AG04450 (cell line): ENCODE data around the gene HEY2. TPM values are rescaled to one million over a fixed set of nuclear protein-coding genes. Genes with fewer than 3 reads are reported as not detected.

Experiments
- CTCF ChIA-PET: fragments of 300-600, 350-600 bp; formaldehyde crosslinking; extraction: SDS; loops from one replicate; lab custom pipeline; 2022; ENCODE audit warnings: antibody characterized with exemption, inconsistent platforms; lab: Charles Lee
- POLR2A ChIA-PET: fragments of 350-600 bp; formaldehyde crosslinking; extraction: SDS; loops from one replicate; lab custom pipeline; 2021; ENCODE audit warnings: antibody characterized with exemption, inconsistent platforms; lab: Yijun Ruan, JAX
- DNase-seq: peaks from one replicate; pipeline ENCODE4 v3.0.0-alpha.2; 2011; ENCODE audit warnings: low read depth, low spot score
- H3K27ac ChIP-seq: one replicate; pipeline ENCODE4 v1.5.1; 2012; ENCODE audit warnings: low read depth, low read length, control low read depth
- H3K27me3 ChIP-seq: one replicate; pipeline ENCODE4 v1.6.0; 2012; ENCODE audit warnings: low read length; ENCODE audit not compliant: control insufficient read depth, insufficient read depth
- H3K4me3 ChIP-seq: 2 replicates; pipeline ENCODE4 v1.5.1; 2011; ENCODE audit warnings: mild to moderate bottlenecking, low read depth, low read length, control low read depth
- H3K9me3 ChIP-seq: 2 replicates; pipeline ENCODE4 v1.5.1; 2012; ENCODE audit warnings: low read length; ENCODE audit not compliant: control insufficient read depth, insufficient read depth
- CTCF ChIP-seq: IDR thresholded peaks from 2 replicates; pipeline ENCODE4 v1.5.1; 2011; ENCODE audit warnings: low read depth, low read length, control low read depth, inconsistent platforms
- polyA plus RNA-seq: library from polyadenylated mRNA; depleted of rRNA; stranded (reverse); fragments of >200 nt; gene quantifications from 2 replicates; pipeline ENCODE4 v1.2.3, GENCODE V29; 2011

HEY2 gene
- polyA plus RNA-seq, 1 experiment, result not detected

GRCh38 chr6:125779924-125780539, 30.6 kb downstream of the HEY2 start:
- CTCF ChIA-PET, result interaction anchor here (2.2 to 14.6 kb wide), 3 partner anchors 11 to 195 kb away, joined by 23 to 196 read pairs (median 41); partner anchors contain the start of genes HINT3 and NCOA7
- DNase-seq, result peak; percentile 79
- Histone ChIP-seq H3K4me3 (peak overlapping the region; percentile 68), H3K27me3 (no peaks in the 10 kb centered on the region), H3K27ac (peak overlapping the region; percentile 88), H3K9me3 (no peaks in the 10 kb centered on the region)
- peak; percentile 28; the same call in 1 of the 2 replicates for TF ChIP-seq CTCF
- POLR2A ChIA-PET, result interaction anchor here (0.8 to 1.9 kb wide), 3 partner anchors 10 to 206 kb away, joined by 3 to 15 read pairs (median 5); partner anchors contain the start of genes NCOA7 and TRMT11

GRCh38 chr6:125780540-125781313, 31.3 kb downstream of the HEY2 start:
- CTCF ChIA-PET, result interaction anchor here (0.8 to 14.6 kb wide), 11 partner anchors 10 to 470 kb away, joined by 3 to 196 read pairs (median 5); partner anchors contain the start of genes HINT3 and NCOA7
- no peaks in the 10 kb centered on the region for H3K27me3 ChIP-seq
- POLR2A ChIA-PET, result interaction anchor here (0.8 to 1.9 kb wide), 4 partner anchors 9 to 205 kb away, joined by 3 to 15 read pairs (median 4); partner anchors contain the start of genes NCOA7 and TRMT11
- no peak for DNase-seq
- H3K4me3 ChIP-seq, result peak overlapping the region; percentile 68
- no peaks in the 10 kb centered on the region for H3K9me3 ChIP-seq
- TF ChIP-seq CTCF, result no peak
- H3K27ac ChIP-seq, result peak overlapping the region; percentile 88

- Histone ChIP-seq H3K27me3 (no peaks in the 10 kb centered on the region), H3K27ac (peak overlapping the region; percentile 88), H3K9me3 (no peaks in the 10 kb centered on the region), H3K4me3 (peak overlapping the region; percentile 68)
- DNase-seq, result no peak
- POLR2A ChIA-PET, result interaction anchor here (1.3 to 1.9 kb wide), 3 partner anchors 9 to 205 kb away, joined by 3 to 15 read pairs (median 3); partner anchors contain the start of genes NCOA7 and TRMT11
- peak; percentile 23; the same call in 1 of the 2 replicates for TF ChIP-seq CTCF
- CTCF ChIA-PET, result interaction anchor here (0.8 to 14.6 kb wide), 12 partner anchors 9 to 470 kb away, joined by 3 to 196 read pairs (median 5); partner anchors contain the start of genes HINT3 and NCOA7
Measured at GRCh38 chr6:125781314-125781868, 32.0 kb downstream of the HEY2 start.

GRCh38 chr6:125784365-125784764, 34.9 kb downstream of the HEY2 start:
- ChIA-PET POLR2A (interaction anchor here (1.6 kb wide), 1 partner anchor 172 kb away, joined by 4 read pairs; no protein-coding TSS in a partner anchor), CTCF (interaction anchor here (0.6 to 14.6 kb wide), 5 partner anchors 32 to 190 kb away, joined by 3 to 196 read pairs (median 3); partner anchors contain the start of gene HINT3)
- Histone ChIP-seq H3K4me3 (no peak overlapping the region), H3K27me3 (no peaks in the 10 kb centered on the region), H3K27ac (no peak overlapping the region), H3K9me3 (no peaks in the 10 kb centered on the region)
- TF ChIP-seq CTCF, result no peak
- DNase-seq, result no peak
